Liver (tissue), 9 donors: ENCODE measurements around the gene PDE3B. TPM values are rescaled to one million over a fixed set of nuclear protein-coding genes. Genes with fewer than 3 reads are reported as not detected.

Source experiments
- DNase-seq: peaks from one replicate; pipeline ENCODE4 v3.0.0-alpha.2; 2017; ENCODE audit warnings: low spot score
- H3K27ac ChIP-seq, 2 donors: one replicate each; pipeline ENCODE4 v1.7.0; 2013; ENCODE audit warnings: inconsistent platforms in 2 of 2, low read length in 2 of 2, control low read depth in 1 of 2, low read depth in 1 of 2, mild to moderate bottlenecking in 1 of 2
- H3K27me3 ChIP-seq, 4 donors: one replicate each; pipeline versions ENCODE4 v1.6.1 to v1.7.0; 2013; ENCODE audit warnings: low read length in 3 of 4, inconsistent platforms in 1 of 4, mild to moderate bottlenecking in 1 of 4, moderate library complexity in 1 of 4; ENCODE audit not compliant: control insufficient read depth in 4 of 4, insufficient read depth in 4 of 4
- H3K36me3 ChIP-seq, 4 donors: one replicate each; pipeline versions ENCODE4 v1.6.1 to v1.7.0; 2013; ENCODE audit warnings: low read length in 3 of 4, mild to moderate bottlenecking in 3 of 4, low read depth in 1 of 4, moderate library complexity in 1 of 4; ENCODE audit not compliant: control insufficient read depth in 4 of 4, insufficient read depth in 3 of 4
- H3K4me1 ChIP-seq, 4 donors: one replicate each; pipeline versions ENCODE4 v1.6.1 to v1.7.0; 2013; ENCODE audit warnings: low read length in 3 of 4, mild to moderate bottlenecking in 3 of 4, moderate library complexity in 1 of 4; ENCODE audit not compliant: control insufficient read depth in 4 of 4, insufficient read depth in 4 of 4
- H3K4me3 ChIP-seq, 3 donors: one replicate each; pipeline versions ENCODE4 v1.6.1 to v1.7.0; 2013; ENCODE audit warnings: low read length in 3 of 3, control low read depth in 1 of 3, low read depth in 1 of 3, mild to moderate bottlenecking in 1 of 3
- H3K9ac ChIP-seq, 2 donors: one replicate each; pipeline ENCODE4 v1.7.0; 2013; ENCODE audit warnings: low read length in 2 of 2, mild to moderate bottlenecking in 2 of 2, moderate library complexity in 2 of 2, control low read depth in 1 of 2, low read depth in 1 of 2
- H3K9me3 ChIP-seq, 4 donors: one replicate each; pipeline versions ENCODE4 v1.6.1 to v1.7.0; 2013; ENCODE audit warnings: low read length in 3 of 4; ENCODE audit not compliant: control insufficient read depth in 4 of 4
- ATF3 ChIP-seq: IDR thresholded peaks from 2 replicates; pipeline ENCODE4 v1.6.1; 2016; ENCODE audit warnings: antibody characterized with exemption
- CTCF ChIP-seq: fragments of 150-350 bp; IDR thresholded peaks from 2 replicates; pipeline ENCODE4 v1.5.1; 2017; ENCODE audit warnings: improper control_type of control experiment, low read depth, low read length; ENCODE audit not compliant: missing input control
- EGR1 ChIP-seq, 2 donors: IDR thresholded peaks; 2 replicates each; pipeline ENCODE4 v1.6.1; 2016 to 2018; ENCODE audit warnings: antibody characterized with exemption in 2 of 2, low read depth in 2 of 2
- FOXA1 ChIP-seq: IDR thresholded peaks from 2 replicates; pipeline ENCODE4 v1.6.1; 2016; ENCODE audit warnings: antibody characterized with exemption
- HNF4A ChIP-seq, 2 donors: conservative IDR thresholded peaks; 2 replicates each; pipeline ENCODE4 v1.6.1; 2016; ENCODE audit warnings: antibody characterized with exemption in 2 of 2, mild to moderate bottlenecking in 2 of 2
- HNF4G ChIP-seq: IDR thresholded peaks from 2 replicates; pipeline ENCODE4 v1.6.1; 2016; ENCODE audit warnings: antibody characterized with exemption
- MAX ChIP-seq: IDR thresholded peaks from 2 replicates; pipeline ENCODE4 v1.6.1; 2016; ENCODE audit warnings: antibody characterized with exemption
- NR2F2 ChIP-seq: IDR thresholded peaks from 2 replicates; pipeline ENCODE4 v1.6.1; 2016; ENCODE audit warnings: antibody characterized with exemption
- RAD21 ChIP-seq, 2 donors: IDR thresholded peaks; 2 replicates each; pipeline ENCODE4 v1.6.1; 2016; ENCODE audit warnings: antibody characterized with exemption in 2 of 2, mild to moderate bottlenecking in 2 of 2
- REST ChIP-seq: IDR thresholded peaks from 2 replicates; pipeline ENCODE4 v1.6.1; 2016; ENCODE audit warnings: antibody characterized with exemption, mild to moderate bottlenecking
- RXRA ChIP-seq, 2 donors: IDR thresholded peaks; 2 replicates each; pipeline ENCODE4 v1.6.1; 2017 to 2018; ENCODE audit warnings: antibody characterized with exemption in 2 of 2, mild to moderate bottlenecking in 1 of 2
- TAF1 ChIP-seq: conservative IDR thresholded peaks from 2 replicates; pipeline ENCODE4 v1.6.1; 2016; ENCODE audit warnings: antibody characterized with exemption, mild to moderate bottlenecking
- ZBTB33 ChIP-seq: IDR thresholded peaks from 2 replicates; pipeline ENCODE4 v1.6.1; 2016; ENCODE audit warnings: antibody characterized with exemption
- WGBS: extraction: QIAGEN DNeasy Blood & Tissue Kit; methylation state at CpG from one replicate; pipeline ENCODE4 v1.1.7; 2013; 5-methylcytosine and 5-hydroxymethylcytosine counted together
- polyA plus RNA-seq, 2 donors: library from polyadenylated mRNA; stranded (reverse) in 1 of 2; unstranded in 1 of 2; fragments of 200-250 nt in 1 of 2; fragments of >200 nt in 1 of 2; fragmentation: Nextera tagmentation in 1 of 2; extraction: Ambion mirVana in 1 of 2; gene quantifications; one replicate each; pipeline versions ENCODE4 v1.2.1 to v1.2.3, GENCODE V29; 2013 to 2015
- total RNA-seq, 2 donors: library from RNA; depleted of rRNA; stranded (reverse); fragments of >200 nt; gene quantifications; one replicate each; pipeline ENCODE4 v1.2.3, GENCODE V29; 2014
- donor health status: healthy.
- donor health status: healthy.
- donor health status: healthy.
- donor health status: healthy.
- donor health status: healthy.

Gene PDE3B
- total and polyA plus RNA-seq, 4 donors: 11.3 to 43.1 (median 21.7) TPM

GRCh38 chr11:14703731-14704130 lies 60.1 kb downstream of the PDE3B start (continued):
- no peak for TF ChIP-seq ZBTB33

- Histone ChIP-seq H3K4me1 (peaks cover 0 to 7% (median 3%) of the 10 kb centered on the region in 4 donors), H3K36me3 (no peaks in the 10 kb centered on the region), H3K9ac (no peak overlapping the region), H3K4me3 (no peak overlapping the region), H3K27me3 (no peaks in the 10 kb centered on the region), H3K27ac (no peak overlapping the region), H3K9me3 (peaks cover 0 to 9% (median 1%) of the 10 kb centered on the region in 4 donors)
- WGBS: 91% methylated on average over 2 of the region's 2 CpGs
- no peak for DNase-seq
- TF ChIP-seq RAD21 (IDR thresholded peaks at IDR 0.05) (no peak), FOXA1 (no peak), HNF4A (conservative IDR thresholded peaks at IDR 0.05) (no peak), RXRA (IDR thresholded peaks at IDR 0.05) (no peak), MAX (no peak), CTCF (no peak), TAF1 (no peak), ZBTB33 (no peak), REST (no peak), EGR1 (IDR thresholded peaks at IDR 0.05; ENCODE audit: low read depth in 2 of 2) (no peak), ATF3 (no peak), NR2F2 (no peak), HNF4G (no peak)
Measured at GRCh38 chr11:14705067-14705466, 61.5 kb downstream of the PDE3B start.
